Measurements from ENCODE around the gene IL22RA1.

IL22RA1 gene

GRCh38 chr1:24134376-24134775 lies 8.6 kb downstream of the IL22RA1 start:
- no peak for DNase-seq

GRCh38 chr1:24133819-24134218 lies 9.1 kb downstream of the IL22RA1 start:
- DNase-seq: no peak

DNA sequence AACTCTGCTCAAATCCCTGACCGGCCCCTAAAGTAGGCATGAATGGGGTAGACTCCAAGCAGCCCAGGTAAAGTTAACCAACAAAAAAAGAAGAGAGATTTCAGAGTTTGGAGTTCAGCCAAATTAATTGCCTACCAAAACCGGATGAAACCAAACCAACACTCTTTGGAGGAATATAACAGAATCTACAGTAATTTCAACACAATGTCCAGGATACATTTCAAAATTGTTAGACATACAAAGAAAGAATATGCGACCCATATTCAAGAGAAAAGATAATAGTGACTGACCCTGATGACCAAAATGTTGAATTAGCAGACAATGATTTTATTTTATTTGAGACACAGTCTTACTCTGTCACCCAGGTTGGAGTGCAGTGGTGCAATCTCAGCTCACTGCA lies 12.6 kb downstream of the IL22RA1 start:
- no peak for DNase-seq

DNA sequence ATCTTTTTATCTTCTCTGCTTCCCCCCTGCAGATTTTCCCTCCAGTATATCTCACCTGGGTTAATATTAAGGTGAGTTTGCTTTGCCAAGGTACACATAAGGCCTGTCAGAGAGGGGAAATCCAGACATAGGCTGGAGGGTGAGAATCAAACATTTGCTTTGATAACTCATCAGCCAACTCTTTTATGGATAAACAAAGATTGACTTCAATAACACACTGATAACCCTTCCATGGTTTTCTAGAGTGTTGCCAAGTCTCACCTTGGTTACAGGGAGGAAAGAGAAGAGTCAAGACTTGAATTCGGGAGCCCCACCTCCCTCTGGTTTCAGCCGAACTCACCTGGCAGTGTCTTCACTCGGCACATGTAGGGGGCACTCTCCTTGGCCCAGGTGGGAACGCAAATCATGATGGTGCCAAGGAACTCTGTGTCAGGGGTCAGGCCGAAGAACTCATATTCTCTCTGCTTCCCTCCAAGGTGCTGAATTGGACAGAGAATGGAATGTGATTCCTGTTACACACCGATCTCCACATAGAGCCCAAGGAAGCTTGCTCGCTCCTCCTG lies 15.1 kb downstream of the IL22RA1 start:
- DNase-seq: no peak

- no peak for DNase-seq
These were observed 15.7 kb downstream of the IL22RA1 start for GRCh38 chr1:24127134-24127800.

- DNase-seq: no peak
These were observed 16.3 kb downstream of the IL22RA1 start for GRCh38 chr1:24126672-24127023.

DNA sequence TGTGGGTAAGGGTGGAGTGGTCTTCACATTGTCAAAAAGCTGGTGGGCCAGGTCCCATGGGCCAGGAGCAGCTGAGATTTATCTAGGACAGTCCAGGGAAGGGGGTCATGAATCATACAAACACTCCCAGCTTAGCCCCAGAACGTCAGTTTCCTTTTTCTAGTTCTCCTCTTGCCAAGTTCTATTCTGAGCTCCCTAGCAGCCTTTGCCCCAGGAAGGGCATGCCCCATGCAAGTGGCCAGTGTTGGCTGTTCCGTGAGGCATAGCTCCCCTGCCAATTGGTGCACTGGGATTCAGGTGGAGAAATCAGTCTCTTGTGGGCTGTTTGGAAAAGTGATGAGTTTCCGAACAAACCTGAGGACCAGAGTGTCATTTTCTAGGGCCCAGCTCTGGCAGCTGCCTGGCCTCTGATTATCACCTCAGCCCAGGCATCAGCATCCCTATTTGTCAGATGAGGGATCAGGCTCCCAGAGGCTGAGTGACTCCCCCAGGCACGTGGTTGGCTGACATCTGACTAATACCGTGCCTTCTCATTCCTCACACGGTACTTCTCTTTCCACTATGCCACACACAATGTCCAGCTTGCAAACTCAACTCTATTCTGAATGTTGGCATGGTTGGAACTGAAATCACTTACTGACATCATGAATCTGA lies 16.8 kb downstream of the IL22RA1 start:
- no peak for DNase-seq

- no peak for DNase-seq
These were observed 17.5 kb downstream of the IL22RA1 start for GRCh38 chr1:24125456-24125855.

GRCh38 chr1:24124980-24125379 lies 18.0 kb downstream of the IL22RA1 start:
- no peak for DNase-seq

DNA sequence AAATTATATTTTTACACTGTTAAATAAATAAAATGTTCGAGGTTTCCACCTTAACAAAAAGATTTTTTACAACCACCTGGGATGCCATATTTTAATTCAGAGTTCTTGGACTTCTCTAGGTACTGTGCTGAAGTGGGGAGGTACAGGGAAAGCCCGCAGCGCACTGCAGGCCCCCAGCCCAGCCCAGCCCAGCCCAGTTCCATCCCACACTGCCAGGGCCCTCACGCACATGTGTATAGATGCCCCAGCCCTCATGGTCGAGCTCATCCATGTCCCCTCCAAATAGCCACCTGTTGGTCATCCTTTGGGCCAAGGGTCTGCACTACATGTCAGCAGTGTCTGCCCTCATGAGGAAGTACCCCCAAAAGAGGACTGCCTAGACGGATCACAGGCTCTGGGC lies 19.3 kb downstream of the IL22RA1 start:
- no peak for DNase-seq

- DNase-seq: no peak
These were observed 20.2 kb downstream of the IL22RA1 start for GRCh38 chr1:24122776-24123175.

DNA sequence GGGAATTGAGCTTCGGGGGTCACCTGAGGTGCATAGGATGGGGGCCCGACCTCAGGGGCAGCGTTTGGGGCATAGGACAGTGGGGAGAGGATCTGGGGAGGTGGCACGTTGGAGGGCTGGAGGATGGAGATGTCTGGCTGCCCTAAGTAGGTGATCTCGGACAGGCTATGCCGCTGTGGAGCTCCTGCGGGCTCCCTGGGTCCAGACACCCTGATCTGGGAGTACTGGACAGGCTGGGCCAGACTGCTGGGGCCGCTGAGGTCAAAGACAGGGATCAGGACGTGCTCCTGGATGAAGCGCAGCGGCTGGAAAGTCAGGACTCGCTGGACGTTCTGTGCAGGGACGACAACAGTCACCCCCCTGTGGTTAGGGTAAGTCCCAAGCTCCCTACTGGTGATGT lies 21.5 kb downstream of the IL22RA1 start:
- no peak for DNase-seq

- no peak for DNase-seq
These were observed 22.0 kb downstream of the IL22RA1 start for GRCh38 chr1:24120965-24121364.

DNA sequence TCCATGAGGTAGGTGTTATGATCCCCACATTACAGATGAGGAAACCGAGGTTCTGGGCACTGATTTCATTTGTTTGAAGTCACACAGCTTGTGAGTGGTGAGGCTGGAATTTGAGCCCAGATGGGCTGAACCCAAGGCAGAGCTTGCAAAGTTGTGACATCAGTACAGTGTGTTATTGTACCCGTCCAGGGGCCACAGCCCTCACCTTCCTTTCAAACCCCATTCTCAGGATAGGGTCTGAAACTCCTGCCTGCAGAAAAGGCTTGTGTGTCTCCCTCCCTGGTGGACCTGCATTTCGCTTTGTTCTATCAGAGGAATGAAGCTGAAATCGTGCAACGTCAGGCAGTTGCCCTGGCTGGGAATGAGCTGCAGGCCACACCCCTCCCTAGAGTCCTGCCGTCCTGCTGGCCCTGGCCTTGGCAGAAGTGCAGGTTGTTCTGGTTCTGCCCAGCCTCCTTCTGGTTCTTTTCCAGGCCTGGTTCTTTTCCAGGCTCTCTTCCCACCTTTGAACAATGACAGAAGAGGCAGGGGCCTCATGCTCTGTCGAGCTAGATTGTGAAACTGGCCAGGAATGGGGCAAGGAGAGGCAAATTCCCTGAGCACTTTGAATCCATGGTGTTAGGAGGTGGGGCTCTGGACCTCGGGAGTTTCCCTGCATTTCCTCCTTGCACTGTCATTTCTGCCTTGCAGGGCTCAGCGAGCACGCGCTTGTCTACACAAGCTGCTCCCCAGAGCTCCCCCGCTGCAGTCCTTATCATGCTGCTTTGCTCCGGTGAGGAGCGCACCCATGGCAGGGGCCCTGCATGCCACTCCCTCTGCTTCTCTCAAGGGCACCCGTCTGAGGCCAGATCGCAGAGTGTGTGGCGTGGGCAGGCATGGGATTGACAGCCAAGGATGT lies 22.8 kb downstream of the IL22RA1 start:
- DNase-seq: no peak

GRCh38 chr1:24119489-24119858 lies 23.5 kb downstream of the IL22RA1 start:
- no peak for DNase-seq

DNA sequence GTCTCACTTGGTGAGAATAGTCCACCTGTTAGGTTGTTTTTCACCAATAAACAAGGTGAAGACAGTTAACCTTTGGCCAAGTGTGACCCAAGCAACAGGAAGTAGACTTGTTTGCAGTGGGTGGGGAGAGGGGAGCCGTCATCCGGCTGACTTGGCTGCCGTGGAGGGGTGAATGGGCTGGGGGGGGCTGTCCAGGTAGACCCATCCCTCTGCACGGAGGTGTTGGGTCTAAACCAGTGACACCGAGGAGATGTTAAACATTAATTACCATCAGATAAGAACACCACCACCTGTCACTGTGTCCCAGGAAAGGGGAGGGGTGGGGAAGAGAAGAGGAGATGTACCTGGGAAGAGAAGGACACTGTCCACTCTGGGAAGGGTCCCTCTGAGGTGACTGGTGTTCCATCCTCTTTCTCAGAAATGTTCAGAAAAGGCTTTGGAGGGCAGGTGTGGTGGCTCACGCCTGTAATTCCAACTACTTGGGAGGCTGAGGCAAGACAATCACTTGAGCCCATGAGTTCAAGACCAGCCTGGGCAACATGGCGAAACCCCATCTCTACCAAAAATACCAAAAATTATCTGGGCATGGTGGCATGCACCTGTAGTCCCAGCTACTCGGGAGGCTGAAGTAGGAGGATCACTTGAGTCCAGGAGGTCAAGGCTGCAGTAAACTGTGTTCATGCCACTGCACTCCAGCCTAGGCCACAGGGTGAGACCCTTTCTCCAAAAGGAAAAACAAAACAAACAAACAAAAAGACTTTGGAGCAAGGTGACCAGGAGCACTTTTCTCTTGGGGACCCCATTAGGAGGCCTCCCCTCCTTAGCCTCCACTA lies 24.3 kb downstream of the IL22RA1 start:
- no peak for DNase-seq

- DNase-seq: no peak
These were observed 25.1 kb downstream of the IL22RA1 start for GRCh38 chr1:24117722-24118409.

DNA sequence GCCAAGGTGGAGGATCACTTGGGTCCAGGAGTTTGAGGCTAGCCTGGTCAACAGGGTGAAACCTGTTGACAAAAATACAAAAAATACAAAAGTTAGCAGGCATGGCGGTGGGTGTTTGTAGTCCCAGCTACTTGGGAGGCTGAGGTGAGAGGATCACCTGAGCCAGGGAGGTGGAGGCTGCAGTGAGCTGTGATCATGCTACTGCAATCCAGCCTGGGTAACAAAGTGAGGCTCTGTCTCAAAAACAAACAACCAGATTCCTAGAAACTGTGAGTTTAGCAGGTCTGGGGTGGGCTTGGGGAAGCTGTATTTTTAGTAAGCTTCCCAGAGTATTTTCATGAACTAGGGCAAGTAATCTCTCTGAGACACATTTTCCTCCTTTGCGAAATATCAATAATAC lies 25.8 kb downstream of the IL22RA1 start:
- DNase-seq: no peak

DNA sequence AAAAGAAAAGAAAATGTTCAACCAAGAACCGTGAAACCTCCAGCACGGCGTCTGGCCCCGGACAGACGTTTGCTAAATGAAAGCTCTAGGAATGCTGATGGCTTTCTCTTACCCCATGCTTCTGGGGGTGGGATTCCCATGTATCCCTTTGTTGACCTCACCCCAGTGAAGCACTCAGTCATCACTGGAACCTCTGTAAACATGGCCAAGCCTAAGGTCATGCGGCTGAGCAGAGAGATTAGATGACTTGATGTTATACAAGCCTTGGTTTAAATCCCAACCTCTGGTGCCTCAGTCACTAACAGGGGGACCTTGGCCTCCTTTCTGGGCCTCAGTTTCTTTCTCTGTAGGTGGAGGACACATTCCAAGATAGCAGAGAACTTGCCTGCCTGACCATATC lies 28.2 kb downstream of the IL22RA1 start:
- no peak for DNase-seq

- DNase-seq: no peak
These were observed 29.3 kb downstream of the IL22RA1 start for GRCh38 chr1:24113641-24114033.

- DNase-seq: peak; percentile 30
These were observed 30.8 kb downstream of the IL22RA1 start, which contains the start of gene MYOM3 for GRCh38 chr1:24111996-24112779. Gene MYOM3, minus strand, starts transcription at chr1:24112135. Its CDS starts 3,499 bp downstream, at chr1:24108636.
